ENCODE measurements around the gene ANKRD13C.
"Not testable (repeated sequence)": the region's sequence is repeated elsewhere in the genome, so short reads cannot be mapped to it uniquely, and the experiment has no call there.

DNA sequence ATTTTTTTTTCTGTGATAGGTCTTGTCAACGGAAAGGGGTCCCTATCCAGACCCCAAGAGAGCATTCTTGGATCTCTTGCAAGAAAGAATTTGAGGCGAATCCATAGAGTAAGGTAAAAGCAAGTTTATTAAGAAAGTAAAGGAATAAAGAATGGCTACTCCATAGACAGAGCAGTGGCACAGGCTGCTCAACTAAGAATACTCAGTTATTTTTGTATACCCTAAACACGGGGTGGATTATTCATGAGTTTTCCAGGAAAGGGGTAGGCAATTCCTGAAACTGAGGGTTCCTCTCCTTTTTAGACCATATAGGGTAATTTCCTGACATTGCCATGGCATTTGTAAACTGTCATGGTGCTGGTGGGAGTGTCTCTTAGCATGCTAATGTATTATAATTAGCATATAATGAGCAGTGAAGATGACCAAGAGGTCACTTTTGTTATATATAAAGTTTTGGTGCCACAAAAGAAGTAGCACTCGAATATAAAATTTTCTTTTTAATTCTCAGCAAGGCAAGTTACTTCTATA, 12.0 kb upstream of the ANKRD13C start:
- not testable (repeated sequence) for TF ChIP-seq BHLHE40 (IDR thresholded peaks at IDR 0.05; ENCODE audit: borderline replicate concordance); TARDBP (IDR thresholded peaks at IDR 0.05); SUZ12 (IDR thresholded peaks at IDR 0.05); FOXA1 (IDR thresholded peaks at IDR 0.05); FOXM1 (IDR thresholded peaks at IDR 0.05; ENCODE audit: borderline replicate concordance)

All from HEK293T (cell line).